GM12873 (cell line): ENCODE results near the gene DENND10.

ENCODE experiments used
- CTCF ChIP-seq: IDR thresholded peaks from 2 replicates; pipeline ENCODE4 v1.5.1; 2012; ENCODE audit warnings: low read depth, mild to moderate bottlenecking, moderate library complexity, low read length, control low read depth; ENCODE audit not compliant: insufficient read depth; ENCODE audit errors: missing control alignments

Gene DENND10, protein sequence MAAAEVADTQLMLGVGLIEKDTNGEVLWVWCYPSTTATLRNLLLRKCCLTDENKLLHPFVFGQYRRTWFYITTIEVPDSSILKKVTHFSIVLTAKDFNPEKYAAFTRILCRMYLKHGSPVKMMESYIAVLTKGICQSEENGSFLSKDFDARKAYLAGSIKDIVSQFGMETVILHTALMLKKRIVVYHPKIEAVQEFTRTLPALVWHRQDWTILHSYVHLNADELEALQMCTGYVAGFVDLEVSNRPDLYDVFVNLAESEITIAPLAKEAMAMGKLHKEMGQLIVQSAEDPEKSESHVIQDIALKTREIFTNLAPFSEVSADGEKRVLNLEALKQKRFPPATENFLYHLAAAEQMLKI

GRCh38 chr10:119103903-119104653, at the start of gene DENND10:
TSS of gene DENND10 (plus strand) at chr10:119104113. CDS start at chr10:119104143, 30 bp downstream.
- TF ChIP-seq CTCF = no peak

GRCh38 chr10:119055472-119055871, 48.4 kb upstream of the DENND10 start:
- TF ChIP-seq CTCF = no peak

- no peak for TF ChIP-seq CTCF
Observed at GRCh38 chr10:119058010-119058409, 45.9 kb upstream of the DENND10 start.

GRCh38 chr10:119059557-119059956, 44.4 kb upstream of the DENND10 start:
- no peak for TF ChIP-seq CTCF

- no peak for TF ChIP-seq CTCF
Observed at GRCh38 chr10:119060107-119060506, 43.8 kb upstream of the DENND10 start.

DNA sequence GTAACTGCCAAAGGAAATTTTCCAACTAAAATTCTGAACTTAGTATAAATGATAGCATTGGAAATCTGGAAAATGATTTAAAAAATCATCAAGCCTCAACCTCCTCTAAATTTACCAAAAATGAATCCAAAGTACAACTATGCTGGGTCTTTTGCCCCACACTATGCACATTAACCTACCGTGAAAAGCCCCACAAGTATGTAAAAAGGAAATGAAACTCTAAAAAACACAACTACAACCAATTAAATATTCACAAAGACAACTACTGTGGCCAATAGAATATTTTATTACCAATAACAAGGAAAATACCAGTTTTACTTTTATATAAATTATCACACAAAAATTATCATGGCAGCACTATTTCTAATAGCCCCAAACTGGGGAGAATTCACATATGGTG, 42.6 kb upstream of the DENND10 start:
- TF ChIP-seq CTCF = no peak

DNA sequence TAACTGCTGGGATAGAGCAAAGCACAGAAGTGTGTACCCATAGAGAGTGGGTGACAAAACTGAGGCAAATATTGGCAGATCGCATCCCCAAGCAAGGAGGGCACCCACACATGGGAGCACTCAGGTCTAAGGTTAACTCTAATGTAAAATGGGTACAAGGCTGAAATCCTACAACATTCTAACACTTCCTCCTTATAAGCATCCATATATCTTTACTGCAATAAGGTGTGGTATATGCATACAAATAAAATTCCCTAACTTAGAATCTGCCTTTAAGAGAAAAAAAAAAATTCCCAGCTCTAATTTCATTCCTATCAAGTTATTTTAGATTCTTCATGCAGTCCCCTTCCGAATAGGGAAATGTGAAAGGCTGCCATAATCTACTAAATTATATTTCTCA, 42.0 kb upstream of the DENND10 start:
- no peak for TF ChIP-seq CTCF
